ENCODE data around the gene KCNMA1. TPM values are rescaled to one million over a fixed set of nuclear protein-coding genes. Genes with fewer than 3 reads are reported as not detected.
A peak's percentile ranks its signal among the peaks of the same experiment; 100 is the strongest.

Gene KCNMA1
- total RNA-seq, 1 donor from 2014 or later: 95.5 TPM

- peaks cover 40% of the 10 kb centered on the region for H3K4me1 Mint-ChIP-seq (ENCODE audit: unreplicated experiment)
- H3K27ac Mint-ChIP-seq (ENCODE audit: unreplicated experiment): no peak overlapping the region
- H3K27me3 Mint-ChIP-seq (ENCODE audit: unreplicated experiment): no peaks in the 10 kb centered on the region
- H3K36me3 Mint-ChIP-seq (ENCODE audit: unreplicated experiment): no peaks in the 10 kb centered on the region
- no peak for TF ChIP-seq CTCF (IDR thresholded peaks at IDR 0.05)
- no peak for DNase-seq (ENCODE audit: extremely low spot score, unreplicated experiment)
- H3K4me3 Mint-ChIP-seq (ENCODE audit: unreplicated experiment): no peak overlapping the region
- no peaks in the 10 kb centered on the region for H3K9me3 Mint-ChIP-seq (ENCODE audit: unreplicated experiment)
These were observed 449.1 kb downstream of the KCNMA1 start for GRCh38 chr10:77188521-77188920.

GRCh38 chr10:77188000-77188395, 449.6 kb downstream of the KCNMA1 start:
- TF ChIP-seq CTCF (IDR thresholded peaks at IDR 0.05): no peak
- Mint-ChIP-seq H3K4me1 (ENCODE audit: unreplicated experiment) (peaks cover 41% of the 10 kb centered on the region), H3K9me3 (ENCODE audit: unreplicated experiment) (no peaks in the 10 kb centered on the region), H3K27ac (ENCODE audit: unreplicated experiment) (peak overlapping the region; percentile 57), H3K27me3 (ENCODE audit: unreplicated experiment) (no peaks in the 10 kb centered on the region), H3K36me3 (ENCODE audit: unreplicated experiment) (no peaks in the 10 kb centered on the region), H3K4me3 (ENCODE audit: unreplicated experiment) (no peak overlapping the region)
- no peak for DNase-seq (ENCODE audit: extremely low spot score, unreplicated experiment)

- Mint-ChIP-seq H3K27me3 (ENCODE audit: unreplicated experiment) (no peaks in the 10 kb centered on the region), H3K36me3 (ENCODE audit: unreplicated experiment) (no peaks in the 10 kb centered on the region), H3K4me3 (ENCODE audit: unreplicated experiment) (no peak overlapping the region), H3K4me1 (ENCODE audit: unreplicated experiment) (peaks cover 41% of the 10 kb centered on the region), H3K27ac (ENCODE audit: unreplicated experiment) (peak overlapping the region; percentile 57), H3K9me3 (ENCODE audit: unreplicated experiment) (no peaks in the 10 kb centered on the region)
- no peak for DNase-seq (ENCODE audit: extremely low spot score, unreplicated experiment)
- TF ChIP-seq CTCF (IDR thresholded peaks at IDR 0.05): no peak
These were observed 450.1 kb downstream of the KCNMA1 start for GRCh38 chr10:77187376-77187999.

- Mint-ChIP-seq H3K36me3 (ENCODE audit: unreplicated experiment) (no peaks in the 10 kb centered on the region), H3K9me3 (ENCODE audit: unreplicated experiment) (no peaks in the 10 kb centered on the region), H3K4me3 (ENCODE audit: unreplicated experiment) (no peak overlapping the region), H3K27ac (ENCODE audit: unreplicated experiment) (no peak overlapping the region), H3K27me3 (ENCODE audit: unreplicated experiment) (no peaks in the 10 kb centered on the region), H3K4me1 (ENCODE audit: unreplicated experiment) (peaks cover 35% of the 10 kb centered on the region)
- DNase-seq (ENCODE audit: extremely low spot score, unreplicated experiment): no peak
- TF ChIP-seq CTCF (IDR thresholded peaks at IDR 0.05): no peak
These were observed 450.7 kb downstream of the KCNMA1 start for GRCh38 chr10:77186936-77187335.

GRCh38 chr10:77185696-77186095, 451.9 kb downstream of the KCNMA1 start:
- no peaks in the 10 kb centered on the region for H3K9me3 Mint-ChIP-seq (ENCODE audit: unreplicated experiment)
- no peaks in the 10 kb centered on the region for H3K27me3 Mint-ChIP-seq (ENCODE audit: unreplicated experiment)
- no peak for DNase-seq (ENCODE audit: extremely low spot score, unreplicated experiment)
- peaks cover 26% of the 10 kb centered on the region for H3K4me1 Mint-ChIP-seq (ENCODE audit: unreplicated experiment)
- H3K27ac Mint-ChIP-seq (ENCODE audit: unreplicated experiment): no peak overlapping the region
- H3K4me3 Mint-ChIP-seq (ENCODE audit: unreplicated experiment): no peak overlapping the region
- H3K36me3 Mint-ChIP-seq (ENCODE audit: unreplicated experiment): no peaks in the 10 kb centered on the region
- peak; percentile 15 for TF ChIP-seq CTCF (IDR thresholded peaks at IDR 0.05)

Measured in osteocyte (in vitro differentiated cells).